Uterus (tissue), 2 donors: ENCODE data around the gene SERPINE2.

Experiments
- POLR2A ChIP-seq, 2 donors: fragments of 450-650 bp; IDR thresholded peaks; one replicate each; pipeline ENCODE4 v1.6.1; 2016; ENCODE audit warnings: antibody characterized with exemption in 2 of 2, mild to moderate bottlenecking in 1 of 2, moderate library complexity in 1 of 2
- TF ChIP-seq, protein P1 (sequence below), 4 experiments: fragments of 200-600 bp in 2 of 4; fragments of 450-650 bp in 2 of 4; sonication (generic) in 2 of 4; IDR thresholded peaks; one replicate each; pipeline ENCODE4 v1.5.1; 2016 to 2019; ENCODE audit warnings: antibody characterized with exemption in 4 of 4, mild to moderate bottlenecking in 2 of 4, moderate library complexity in 1 of 4

GRCh38 chr2:223945755-223946154 is 93.3 kb downstream of the SERPINE2 start:
- TF ChIP-seq, protein P1, sequence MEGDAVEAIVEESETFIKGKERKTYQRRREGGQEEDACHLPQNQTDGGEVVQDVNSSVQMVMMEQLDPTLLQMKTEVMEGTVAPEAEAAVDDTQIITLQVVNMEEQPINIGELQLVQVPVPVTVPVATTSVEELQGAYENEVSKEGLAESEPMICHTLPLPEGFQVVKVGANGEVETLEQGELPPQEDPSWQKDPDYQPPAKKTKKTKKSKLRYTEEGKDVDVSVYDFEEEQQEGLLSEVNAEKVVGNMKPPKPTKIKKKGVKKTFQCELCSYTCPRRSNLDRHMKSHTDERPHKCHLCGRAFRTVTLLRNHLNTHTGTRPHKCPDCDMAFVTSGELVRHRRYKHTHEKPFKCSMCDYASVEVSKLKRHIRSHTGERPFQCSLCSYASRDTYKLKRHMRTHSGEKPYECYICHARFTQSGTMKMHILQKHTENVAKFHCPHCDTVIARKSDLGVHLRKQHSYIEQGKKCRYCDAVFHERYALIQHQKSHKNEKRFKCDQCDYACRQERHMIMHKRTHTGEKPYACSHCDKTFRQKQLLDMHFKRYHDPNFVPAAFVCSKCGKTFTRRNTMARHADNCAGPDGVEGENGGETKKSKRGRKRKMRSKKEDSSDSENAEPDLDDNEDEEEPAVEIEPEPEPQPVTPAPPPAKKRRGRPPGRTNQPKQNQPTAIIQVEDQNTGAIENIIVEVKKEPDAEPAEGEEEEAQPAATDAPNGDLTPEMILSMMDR (IDR thresholded peaks at IDR 0.05): no peak
- no peak for TF ChIP-seq POLR2A (IDR thresholded peaks at IDR 0.05)
